Right ventricle myocardium superior (tissue), 1 donor: ENCODE results near the gene PDHX. TPM values are rescaled to one million over a fixed set of nuclear protein-coding genes. Genes with fewer than 3 reads are reported as not detected.
"Not testable (repeated sequence)": the region's sequence is repeated elsewhere in the genome, so short reads cannot be mapped to it uniquely, and the experiment has no call there.

Experiments used
- ATAC-seq: fragments of 200-7000 bp; cut with Tn5 transposase; one replicate; pipeline ENCODE4 v1.9.1; 2020; ENCODE audit warnings: mild to moderate bottlenecking; ENCODE audit not compliant: poor library complexity
- DNase-seq: peaks from one replicate; pipeline ENCODE4 v3.0.0-alpha.2; 2020
- intact Hi-C: fragments of 100-400 bp; cut with DNase I; formaldehyde crosslinking; loops from one replicate; pipeline ENCODE4 v1.11.2; 2022
- total RNA-seq: library from RNA; stranded (reverse); fragmentation: NEBNext Ultra II Directional; extraction: Animal tissue kit (Norgen Biotek cat#: 25700); gene quantifications from one replicate; pipeline ENCODE4 v1.2.1, GENCODE V29; 2021
- donor health status: DM: no; HTN: yes; CAD: no; lungs with severe emphysema.

The PDHX gene
- total RNA-seq, 1 donor from 2014 or later: 140 TPM

- DNase-seq (no peak), ATAC-seq (no peak)
- intact Hi-C loops: no loop called here
These were observed 8.4 kb upstream of the PDHX start for GRCh38 chr11:34907934-34908593.

DNA sequence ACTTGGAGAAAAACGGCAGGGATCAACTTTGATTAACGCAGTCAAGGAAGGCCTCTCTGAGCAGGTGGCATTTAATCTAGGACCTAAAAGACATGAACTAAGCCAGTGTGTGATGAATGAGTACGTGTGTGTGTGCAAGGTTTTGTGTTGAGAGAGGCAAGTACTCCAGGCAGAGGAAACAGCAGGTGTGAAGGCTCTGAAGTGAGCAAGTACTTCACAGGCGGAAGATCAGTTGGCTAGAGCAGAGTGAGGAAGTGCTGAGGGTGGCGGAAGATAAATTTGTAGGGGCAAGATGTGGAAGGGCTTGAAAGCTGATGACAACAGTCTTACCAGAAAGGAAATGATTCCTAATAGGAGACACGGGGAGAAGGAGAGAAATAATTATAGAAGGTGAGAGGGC lies 7.0 kb upstream of the PDHX start:
- ATAC-seq (no peak), DNase-seq (no peak)
- intact Hi-C loops: no loop called here

GRCh38 chr11:34909955-34910354 lies 6.5 kb upstream of the PDHX start:
- ATAC-seq: no peak
- intact Hi-C loops: no loop called here

GRCh38 chr11:34910817-34911216 lies 5.6 kb upstream of the PDHX start:
- no peak for ATAC-seq
- intact Hi-C loops: no loop called here
- no peak for DNase-seq

More at GRCh38 chr11:34909955-34910354, 6.5 kb upstream of the PDHX start:
- DNase-seq: no peak

- intact Hi-C loops: no loop called here
- ATAC-seq (no peak), DNase-seq (no peak)
These were observed 4.7 kb upstream of the PDHX start for GRCh38 chr11:34911676-34912075.

DNA sequence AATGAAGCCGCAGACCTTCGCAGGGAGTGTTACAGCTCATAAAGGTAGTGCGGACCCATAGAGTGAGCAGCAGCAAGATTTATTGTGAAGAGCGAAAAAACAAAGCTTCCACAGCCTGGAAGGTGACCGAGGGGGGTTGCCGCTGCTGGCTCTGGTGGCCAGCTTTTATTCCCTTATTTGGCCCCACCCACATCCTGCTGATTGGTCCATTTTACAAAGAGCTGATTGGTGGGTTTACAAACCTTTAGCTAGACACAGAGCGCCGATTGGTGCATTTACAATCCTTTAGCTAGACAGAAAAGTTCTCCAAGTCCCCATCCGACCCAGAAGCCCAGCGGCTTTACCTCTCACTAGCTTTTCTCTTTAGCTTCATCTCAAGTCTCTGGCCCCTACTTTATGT lies 2.9 kb upstream of the PDHX start:
- intact Hi-C loops, ATAC-seq, DNase-seq: not testable (repeated sequence)

GRCh38 chr11:34915136-34916014 lies 1.0 kb upstream of the PDHX start:
- ATAC-seq: peak; percentile 3
- intact Hi-C loops: no loop called here
- no peak for DNase-seq

DNA sequence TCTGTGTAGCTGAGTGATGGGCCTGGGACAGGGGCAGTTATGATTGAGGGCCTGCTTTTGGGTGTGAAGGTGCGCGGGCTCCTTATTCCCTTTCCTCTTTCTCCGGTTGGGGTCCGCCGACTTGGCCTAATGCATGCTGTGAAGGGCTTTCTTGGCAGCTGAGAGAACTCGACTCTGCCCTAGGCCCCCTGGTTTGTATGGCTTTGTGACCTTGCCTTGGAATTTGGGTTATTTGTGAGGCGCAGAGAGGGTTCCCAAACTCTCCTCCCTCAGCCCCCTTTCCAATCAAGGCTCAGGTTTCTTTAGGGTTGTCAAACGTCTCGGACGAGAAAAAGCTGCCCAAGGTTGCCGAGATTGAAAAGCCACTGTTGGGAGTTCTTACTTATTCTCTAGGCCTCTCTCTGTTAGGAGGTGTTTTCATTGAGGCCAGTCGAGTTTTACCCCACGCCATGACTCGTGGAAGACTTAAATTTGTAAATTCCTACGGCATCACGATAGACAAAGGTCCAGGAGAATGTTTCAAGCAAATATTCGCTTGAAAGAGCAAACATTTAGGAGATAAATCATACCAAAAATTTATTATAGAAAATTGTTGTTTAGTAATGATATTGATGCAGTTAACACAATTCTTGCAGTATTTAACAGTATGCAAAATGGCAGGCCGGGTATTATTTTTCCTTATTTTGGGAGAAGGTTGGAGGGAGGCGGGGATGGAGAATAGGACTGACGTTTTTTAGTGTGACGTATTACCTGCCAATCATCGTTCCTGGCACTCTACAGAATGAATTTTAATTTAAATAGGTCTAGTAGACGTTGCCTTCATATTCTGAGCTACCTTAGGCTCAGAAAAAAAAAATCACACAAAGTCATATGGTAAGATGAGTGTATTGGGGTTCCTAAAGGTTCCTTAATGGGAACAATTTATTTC lies 689 bp downstream of the PDHX start:
- intact Hi-C loops: no loop called here
- DNase-seq (no peak), ATAC-seq (peak; percentile 20)

DNA sequence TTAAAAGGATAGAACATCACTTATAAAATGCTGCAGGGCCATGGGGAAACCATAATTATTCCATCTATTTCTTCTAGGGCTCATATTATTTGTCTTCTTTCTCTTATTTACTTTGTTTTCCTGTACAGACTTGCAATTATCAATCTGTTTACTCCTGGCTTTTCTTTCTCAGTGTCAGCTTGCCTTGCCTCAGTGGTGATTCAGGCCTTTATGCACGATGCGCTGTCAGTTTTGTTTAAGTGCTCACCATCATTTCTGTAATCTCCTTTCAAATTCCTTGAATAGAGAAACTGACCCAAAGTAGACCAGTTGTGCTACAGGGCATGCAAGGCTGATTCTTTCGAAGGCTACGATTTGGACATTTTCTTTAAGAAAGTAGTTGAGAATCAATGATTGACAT lies 4.7 kb downstream of the PDHX start:
- DNase-seq (no peak), ATAC-seq (no peak)
- intact Hi-C loops: no loop called here

GRCh38 chr11:34924714-34925113 lies 8.3 kb downstream of the PDHX start:
- intact Hi-C loops: loop anchor here (5.0 kb wide), 1 partner anchor 468 kb away; no protein-coding TSS in a partner anchor
- ATAC-seq: no peak
- no peak for DNase-seq

- intact Hi-C loops: loop anchor here (5.0 kb wide), 1 partner anchor 466 kb away; no protein-coding TSS in a partner anchor
- DNase-seq (no peak), ATAC-seq (peak; percentile 72)
These were observed 9.8 kb downstream of the PDHX start for GRCh38 chr11:34926101-34926830.

- ATAC-seq: no peak
- intact Hi-C loops: loop anchor here (5.0 kb wide), 1 partner anchor 466 kb away; no protein-coding TSS in a partner anchor
- DNase-seq: no peak
These were observed 10.4 kb downstream of the PDHX start for GRCh38 chr11:34926831-34927132.

DNA sequence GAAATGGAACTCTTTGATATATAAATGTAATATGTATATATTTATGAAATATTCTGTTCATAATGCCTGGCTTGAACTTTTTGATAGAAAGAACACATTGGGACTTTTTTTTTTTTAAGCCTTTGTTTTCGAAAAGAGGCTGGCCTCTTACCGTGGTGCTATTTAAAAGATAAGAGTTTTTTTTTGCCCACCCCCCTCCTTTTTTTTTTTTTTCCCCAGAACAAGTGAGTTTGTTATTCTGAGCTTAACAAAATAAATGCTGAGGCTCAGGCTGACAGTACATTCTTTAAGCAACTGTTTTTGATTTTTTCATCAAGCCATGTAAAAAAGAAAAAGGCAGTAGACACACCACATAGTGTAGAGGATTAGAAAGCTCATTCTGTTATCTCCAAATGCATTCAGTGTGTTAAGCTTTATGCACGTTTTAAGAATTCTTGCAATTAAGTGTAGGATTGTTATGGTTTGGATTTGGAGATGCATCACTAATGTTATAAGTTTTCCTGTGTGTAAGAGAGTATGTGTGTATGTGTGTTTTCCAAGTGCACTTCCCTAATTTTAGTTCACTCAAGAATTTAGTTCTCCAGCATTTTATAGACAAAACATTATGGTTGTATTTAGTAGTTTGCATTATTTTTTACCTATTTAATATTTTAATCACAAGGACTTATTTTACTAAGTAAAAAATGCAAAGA lies 12.0 kb downstream of the PDHX start:
- no peak for DNase-seq
- intact Hi-C loops: loop anchor here (5.0 kb wide), 1 partner anchor 464 kb away; no protein-coding TSS in a partner anchor
- ATAC-seq: no peak

DNA sequence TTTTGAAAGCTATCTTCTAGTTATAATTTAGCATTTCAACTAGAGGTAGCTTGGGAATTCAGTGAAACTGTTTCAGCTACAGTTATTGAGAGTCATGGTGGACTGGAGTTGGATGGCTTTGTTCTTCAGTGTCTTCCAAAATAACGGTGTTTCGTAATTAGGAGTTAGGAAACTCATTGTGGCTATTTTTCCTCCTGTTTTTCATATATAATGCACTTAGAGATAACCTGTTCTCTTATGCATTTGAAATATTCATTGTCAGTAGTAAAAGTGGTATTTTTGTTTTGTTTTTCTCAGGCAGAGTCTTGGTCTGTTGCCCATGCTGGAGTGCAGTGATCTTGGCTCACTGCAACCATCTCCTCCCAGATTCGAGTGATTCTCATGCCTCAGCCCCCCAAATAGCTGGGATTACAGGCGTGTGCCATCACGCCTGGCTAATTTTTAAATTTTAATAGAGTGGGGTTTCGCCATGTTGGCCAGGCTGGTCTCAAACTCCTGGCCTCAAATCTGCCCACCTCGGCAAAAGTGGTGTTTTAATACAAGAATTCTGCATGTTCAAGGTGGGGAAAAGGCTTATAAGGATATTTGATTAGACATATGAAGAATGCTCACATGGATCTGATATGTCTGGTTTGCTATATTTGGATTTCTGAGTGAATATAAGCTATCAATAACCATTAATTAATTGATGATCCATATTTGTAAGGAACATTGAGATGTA lies 12.7 kb downstream of the PDHX start:
- DNase-seq (no peak), ATAC-seq (no peak)
- intact Hi-C loops: loop anchor here (5.0 kb wide), 1 partner anchor 463 kb away; no protein-coding TSS in a partner anchor

- ATAC-seq (peak; percentile 18), DNase-seq (no peak)
- intact Hi-C loops: loop anchor here (5.0 kb wide), 2 partner anchors 307 to 462 kb away; no protein-coding TSS in a partner anchor
These were observed 13.7 kb downstream of the PDHX start for GRCh38 chr11:34929794-34930763.
